CD4-positive, alpha-beta T cell treated with Interferon alpha-2 for 1 hour (primary cell): ENCODE measurements around the gene CSNK2A2.

Source experiments
- DNase-seq, 2 donors: peaks; one replicate each; pipeline ENCODE4 v3.0.0-alpha.2; 2020 to 2022

The CSNK2A2 gene

DNA sequence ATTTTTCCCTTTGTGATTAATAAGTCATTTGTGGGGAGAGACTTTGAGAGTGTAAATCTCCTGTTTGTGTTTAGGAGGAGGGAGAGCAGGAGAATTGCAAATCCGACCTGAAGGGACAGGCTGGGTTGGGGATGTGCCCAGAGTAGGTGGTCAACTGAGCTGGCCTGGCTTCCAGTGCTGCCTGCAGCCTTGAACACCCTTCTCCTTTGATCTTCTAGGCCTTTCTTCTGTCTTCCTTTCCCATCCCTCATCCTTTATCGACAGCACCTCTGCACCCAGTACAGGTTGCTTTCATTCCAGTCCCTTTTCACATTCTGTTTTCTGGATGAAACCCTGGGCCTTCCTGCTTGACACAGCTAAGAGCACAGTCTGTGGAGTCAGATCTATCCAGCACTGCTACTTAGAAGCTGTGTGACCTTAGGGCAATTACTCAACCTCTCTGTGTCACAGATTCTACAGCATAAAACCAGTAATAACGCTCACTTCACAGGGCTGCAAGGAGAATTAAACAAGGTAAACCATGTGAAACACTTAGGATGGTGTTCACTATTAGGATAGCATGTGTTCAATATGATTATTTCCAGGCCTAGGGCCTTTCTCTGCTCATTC, 1.0 kb upstream of the CSNK2A2 start:
- no peak for DNase-seq

DNA sequence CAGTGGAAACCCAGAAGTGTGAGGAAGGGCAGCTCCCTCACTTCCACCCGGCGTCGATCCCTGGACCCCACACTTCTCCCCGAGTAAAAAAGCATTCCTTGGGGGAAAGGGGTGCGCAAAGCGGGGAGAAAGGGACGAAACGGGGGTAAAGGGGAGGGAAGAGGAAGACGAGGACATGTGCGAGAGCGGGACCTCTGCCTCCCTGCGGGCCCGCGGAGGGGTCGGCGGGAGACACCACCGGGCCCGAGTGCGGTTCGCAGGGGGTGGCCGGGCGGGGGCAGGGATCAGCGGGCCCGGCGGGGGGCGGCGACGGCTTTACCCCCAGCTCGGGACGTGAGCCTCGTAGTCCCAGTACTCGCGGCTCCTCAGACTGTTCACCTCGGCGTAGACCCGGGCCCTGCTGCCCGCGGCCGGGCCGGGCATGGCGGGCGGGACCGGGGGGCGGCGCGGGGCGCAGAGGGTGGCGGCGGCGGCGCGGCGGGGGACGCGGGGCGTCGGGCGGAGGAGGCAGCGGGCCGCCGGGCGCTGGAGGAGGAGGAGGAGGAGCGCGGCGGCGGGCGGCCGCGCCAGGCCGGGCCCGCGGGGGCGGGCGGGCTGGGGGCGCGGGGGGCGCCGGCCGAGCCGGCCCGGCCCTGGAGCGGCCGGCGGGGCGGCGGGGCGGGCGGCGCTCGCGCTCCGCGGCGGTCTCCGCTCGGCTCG, 443 bp downstream of the CSNK2A2 start:
- peak in 1 of 2 donors; percentile 3 for DNase-seq

DNA sequence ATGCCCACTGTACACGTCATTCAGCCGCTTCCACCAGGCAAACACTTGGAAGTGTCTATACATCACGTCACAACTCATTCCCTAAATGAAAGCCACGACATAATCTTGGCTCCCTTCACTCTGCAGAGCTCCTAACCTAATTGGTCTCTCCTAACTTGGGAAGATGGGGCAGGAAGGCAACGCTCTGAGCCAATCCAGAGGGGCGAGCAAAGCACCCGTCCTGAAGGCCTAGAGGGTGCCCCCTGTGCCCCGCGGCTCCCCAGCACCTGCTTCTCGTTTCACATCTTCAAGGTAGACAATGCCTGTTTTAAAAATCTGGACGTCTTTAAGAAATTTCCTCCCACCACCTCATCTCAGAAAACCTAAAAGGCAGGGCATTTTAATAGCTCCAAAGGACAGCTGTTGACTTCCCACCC, 1.0 kb downstream of the CSNK2A2 start:
- no peak for DNase-seq

DNA sequence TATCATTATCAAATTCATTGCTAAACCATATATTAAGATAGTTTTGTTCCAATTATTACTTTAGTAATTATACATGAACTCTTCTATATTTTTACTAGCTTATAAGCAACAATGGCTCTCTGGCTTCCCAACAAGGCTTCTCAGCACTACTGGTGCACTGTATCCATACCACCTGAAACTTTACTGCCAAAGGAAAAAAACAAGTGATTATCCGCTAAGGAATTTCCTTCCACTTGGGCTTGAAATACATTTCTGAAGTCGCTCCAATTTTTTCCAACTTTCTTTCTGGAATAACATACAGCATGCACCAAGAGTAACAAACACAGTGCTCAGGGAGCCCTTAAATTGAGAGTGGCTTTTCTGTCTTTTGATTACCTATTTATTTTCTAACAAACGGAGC, 2.1 kb downstream of the CSNK2A2 start:
- no peak for DNase-seq

DNA sequence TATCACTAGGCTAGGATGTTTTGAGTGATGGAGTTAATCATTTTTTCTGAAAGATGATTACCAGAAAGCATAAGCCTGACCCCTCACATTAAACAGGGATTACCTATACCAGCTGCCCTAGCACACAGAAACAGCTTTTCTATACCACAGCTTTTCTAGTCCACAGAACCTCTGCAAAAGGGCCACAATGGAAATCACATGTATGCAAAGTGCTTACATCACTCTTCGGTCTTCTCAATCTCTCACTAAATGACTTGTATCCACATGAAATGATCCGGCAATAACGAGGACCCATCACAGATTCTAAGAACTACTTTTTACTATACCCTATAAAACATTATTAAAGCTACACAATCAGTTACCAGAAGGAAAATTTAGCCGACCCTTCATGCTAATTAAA, 2.6 kb downstream of the CSNK2A2 start:
- no peak for DNase-seq

DNA sequence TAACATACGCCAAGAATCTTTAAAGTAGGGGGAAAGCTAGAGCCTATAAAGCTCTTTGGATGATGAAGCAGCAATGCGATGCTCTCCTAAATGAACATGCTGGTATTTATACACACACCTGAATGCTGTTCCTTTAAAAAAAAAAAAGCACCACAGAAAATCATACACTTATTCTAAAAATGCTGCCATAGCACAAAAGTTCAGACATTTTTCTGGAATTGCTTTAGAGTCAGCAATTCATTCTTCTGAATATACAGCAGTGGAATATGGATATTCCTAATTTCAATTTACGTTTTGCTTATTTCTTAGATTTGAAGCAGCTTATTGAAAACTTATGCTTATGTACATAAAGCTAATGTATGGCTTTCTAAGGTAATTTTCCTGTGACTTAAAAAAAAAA, 3.1 kb downstream of the CSNK2A2 start:
- no peak for DNase-seq

DNA sequence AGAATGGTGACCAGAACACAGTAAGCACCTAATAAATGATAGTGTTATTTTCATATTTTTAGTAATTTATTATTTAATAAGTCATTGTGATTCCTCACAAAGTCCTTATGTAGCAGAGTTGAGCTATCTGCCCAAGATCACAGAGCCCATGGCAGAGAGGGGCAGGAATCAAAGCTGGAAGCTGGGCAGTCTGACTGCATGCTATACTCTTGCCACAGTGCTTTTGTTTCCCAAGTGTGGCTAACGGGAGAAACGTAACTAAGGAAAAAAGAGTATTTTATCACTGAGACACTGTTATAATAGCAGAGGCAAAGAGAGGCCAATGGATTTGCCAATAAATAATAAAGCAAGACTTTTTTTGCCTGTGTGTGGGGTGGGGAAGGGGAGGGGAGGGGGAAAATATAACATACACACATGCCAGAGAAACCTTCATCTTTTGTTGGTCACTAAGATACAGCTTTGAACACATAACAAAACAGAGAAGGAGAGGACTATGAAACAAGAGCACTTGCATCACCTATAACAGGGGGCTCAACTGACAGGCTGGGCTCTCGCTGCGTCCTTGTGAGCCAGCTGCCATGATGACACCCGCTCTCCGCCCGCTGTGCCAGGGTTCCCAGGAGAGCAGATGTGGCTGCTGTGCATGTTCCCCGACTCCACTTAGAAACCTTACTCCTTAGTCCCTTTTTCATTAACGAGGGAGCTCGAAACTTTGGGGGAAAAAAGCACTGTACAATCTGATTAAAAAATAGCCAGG, 10.1 kb downstream of the CSNK2A2 start:
- DNase-seq, result no peak

DNA sequence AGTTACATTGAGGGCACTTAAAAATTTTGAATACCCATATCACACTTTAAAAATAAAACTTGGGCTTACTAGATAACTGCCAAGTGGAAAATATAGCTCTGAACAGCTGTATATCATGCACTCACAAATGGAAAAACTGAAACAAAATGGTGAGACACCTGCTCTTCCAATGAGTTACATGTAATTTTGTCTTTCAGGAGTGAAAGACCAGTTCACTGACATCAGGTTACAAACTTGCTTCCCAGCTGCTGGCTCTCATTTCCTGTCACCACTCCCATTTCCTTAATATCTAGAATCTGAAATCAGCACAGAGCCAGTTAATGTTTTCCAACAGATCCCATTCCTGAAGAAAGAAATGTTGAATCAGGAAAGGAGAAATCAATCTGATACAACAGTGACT, 10.8 kb downstream of the CSNK2A2 start:
- DNase-seq, result no peak

DNA sequence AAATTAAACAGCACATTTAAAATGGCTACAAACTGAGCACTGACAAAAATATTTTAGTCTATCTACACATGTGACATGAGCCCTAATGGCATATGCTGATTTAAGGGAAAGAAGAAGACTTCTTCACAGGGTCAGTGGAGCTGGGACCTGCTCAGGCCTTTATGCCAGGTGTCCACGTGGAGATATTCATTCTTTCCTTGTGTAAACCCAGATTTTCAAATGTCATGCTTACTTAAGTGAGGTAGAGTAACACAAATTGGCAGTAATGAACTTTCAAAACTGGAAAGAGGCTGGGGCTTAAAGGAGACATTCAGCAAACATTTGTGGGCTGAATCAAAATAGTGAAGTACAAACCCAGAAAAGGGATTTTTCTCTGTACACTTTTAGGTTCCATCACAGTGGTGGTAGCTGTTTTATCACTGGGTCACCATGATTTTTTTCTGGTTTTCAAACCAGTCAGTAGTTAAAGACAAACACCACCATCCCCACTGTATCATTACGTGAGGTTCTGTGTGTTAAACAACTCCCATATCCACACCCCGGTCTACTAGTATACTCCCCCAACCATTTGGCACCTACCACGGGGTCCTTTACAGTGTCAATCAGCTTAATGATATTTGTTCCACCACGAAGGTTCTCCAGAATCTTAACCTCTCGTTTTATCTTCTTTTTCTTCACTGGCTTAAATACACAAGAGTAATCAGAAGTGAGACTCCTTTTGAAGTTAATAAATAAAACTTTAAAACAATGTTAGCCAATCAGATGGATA, 11.5 kb downstream of the CSNK2A2 start:
- no peak for DNase-seq

DNA sequence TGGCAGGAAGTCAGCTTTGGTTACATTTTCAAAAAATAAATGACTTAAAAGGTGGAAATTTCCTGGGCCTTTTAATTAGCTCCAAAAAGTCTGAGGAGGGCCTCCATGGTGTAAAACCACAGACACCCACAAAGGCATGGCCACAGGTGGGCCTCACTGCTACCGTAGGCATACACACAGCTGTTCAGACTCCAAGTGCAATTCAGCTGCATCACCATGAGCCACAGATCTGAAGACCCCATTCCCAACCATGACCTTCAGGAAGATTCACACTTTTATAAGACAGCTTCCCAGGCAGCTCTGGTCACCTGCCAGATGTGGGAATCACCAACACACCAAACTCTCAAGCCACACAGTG, 20.6 kb downstream of the CSNK2A2 start:
- DNase-seq, result peak in 1 of 2 donors; percentile 10

DNA sequence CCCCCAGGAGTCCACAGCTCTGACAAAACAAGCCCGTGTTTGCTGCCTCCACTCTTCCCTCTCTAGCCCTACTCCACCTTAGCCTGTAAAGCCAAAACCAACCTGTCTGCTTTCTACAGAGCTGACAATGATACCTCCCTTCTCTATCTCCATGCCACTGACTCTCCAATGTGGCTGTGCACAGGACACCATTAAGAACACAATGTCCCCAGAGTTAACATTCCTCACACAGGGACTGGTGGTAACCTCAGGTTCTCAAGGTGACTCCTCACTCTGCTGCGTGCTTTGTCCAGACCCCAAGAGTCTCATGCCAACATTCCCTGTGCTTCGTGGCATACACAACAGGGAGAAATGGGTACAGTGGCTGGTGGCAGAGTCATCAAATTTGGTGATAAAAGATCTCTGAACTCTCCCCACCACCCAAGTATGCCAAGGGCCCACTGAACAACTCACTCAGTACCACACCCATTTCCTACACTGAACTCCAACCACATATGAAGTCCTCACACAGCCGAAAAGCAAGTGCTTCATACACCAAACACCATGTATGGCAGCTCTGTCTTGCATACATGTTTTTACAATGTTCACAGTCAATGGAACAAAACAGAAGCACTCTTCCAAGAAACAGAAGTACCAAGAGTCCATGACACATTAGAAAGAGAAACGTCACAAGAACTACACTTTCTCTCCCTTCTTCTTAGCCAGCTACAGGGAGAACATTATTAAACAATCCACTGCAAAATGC, 21.1 kb downstream of the CSNK2A2 start:
- peak in 1 of 2 donors; percentile 16 for DNase-seq

DNA sequence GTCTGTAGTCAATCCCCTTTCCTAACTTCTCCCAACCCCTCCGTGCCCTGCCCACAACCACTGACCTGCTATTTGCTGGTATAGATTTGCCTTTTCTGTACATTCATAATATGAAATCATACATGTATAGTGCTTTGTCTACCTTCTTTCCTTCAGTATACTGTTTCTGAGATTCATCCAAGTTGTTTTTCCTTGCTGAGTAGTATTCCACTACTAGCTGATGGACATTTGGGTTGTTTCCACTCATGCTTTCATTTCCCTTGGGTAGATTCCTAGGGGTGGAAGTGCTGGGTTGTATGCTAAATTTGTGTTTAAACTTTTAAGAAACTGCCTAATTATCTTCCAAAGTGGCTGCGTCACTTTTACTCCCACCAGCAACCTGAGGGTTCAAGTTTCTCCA, 27.7 kb downstream of the CSNK2A2 start:
- no peak for DNase-seq

DNA sequence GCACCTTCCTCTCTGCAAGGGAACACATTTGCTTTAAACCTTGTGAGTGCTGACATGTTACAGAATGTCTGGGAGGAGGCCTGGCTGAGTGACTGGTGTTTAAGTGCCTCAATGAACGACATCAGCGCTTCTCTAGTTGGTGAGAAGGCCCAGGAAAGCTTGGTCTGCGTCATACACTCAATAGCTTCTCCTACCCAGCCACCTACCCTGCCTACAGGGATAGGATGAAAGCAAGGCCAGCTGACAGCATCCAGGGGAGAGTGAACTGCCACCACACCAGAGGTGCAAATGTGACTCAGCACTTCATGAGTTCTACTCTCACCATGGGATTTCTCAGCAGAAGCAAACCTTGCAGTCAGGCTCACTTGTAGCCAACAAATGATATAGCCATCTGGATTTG, 37.1 kb downstream of the CSNK2A2 start:
- no peak for DNase-seq

DNA sequence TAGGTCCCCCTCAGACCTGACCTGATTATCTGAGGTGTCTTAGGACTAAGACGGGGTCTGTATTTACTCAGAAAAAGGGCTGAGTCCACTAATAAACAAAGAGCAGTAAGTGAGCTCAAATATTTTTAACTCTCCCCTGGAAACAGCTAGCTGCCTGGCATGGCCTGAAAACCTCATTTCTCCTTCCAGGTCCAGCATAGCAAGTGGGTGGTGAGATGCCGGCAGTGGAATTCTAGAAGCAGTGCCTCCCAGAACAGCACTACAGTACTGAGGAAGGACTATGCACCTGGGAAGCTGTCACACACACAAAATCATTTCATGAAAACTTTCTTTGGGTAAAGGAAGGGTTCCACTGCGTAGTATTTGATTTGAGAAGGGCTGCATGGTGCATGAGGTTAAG, 39.2 kb downstream of the CSNK2A2 start:
- no peak for DNase-seq

DNA sequence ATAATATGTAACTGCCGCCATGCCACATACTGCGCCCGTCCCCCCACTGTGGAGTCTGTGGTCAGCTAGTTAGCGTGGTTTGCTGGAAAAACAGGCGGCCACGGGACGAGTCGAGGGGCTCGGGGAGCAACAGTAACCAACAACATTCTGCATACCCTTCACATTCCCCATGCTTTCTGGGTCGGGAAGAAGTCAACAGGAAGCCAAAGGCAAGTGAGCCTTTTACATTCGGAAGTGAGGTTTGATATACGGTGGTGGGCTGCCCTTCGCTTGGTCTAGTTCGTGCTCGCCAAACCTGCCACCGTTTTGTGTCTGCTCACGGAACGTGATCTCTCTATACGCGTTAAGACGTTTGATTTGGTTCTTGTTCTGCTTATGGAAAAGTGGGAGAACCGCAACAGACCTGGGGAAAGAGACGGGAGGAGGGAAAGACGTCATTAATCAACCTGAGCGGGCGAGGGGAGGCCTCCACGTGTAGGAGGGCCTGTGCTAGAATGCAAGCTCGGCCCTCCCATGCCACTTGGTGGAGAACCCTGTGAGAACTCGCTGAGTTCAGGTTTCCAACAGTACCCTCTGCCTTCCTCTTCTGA, 39.9 kb downstream of the CSNK2A2 start:
- no peak for DNase-seq

DNA sequence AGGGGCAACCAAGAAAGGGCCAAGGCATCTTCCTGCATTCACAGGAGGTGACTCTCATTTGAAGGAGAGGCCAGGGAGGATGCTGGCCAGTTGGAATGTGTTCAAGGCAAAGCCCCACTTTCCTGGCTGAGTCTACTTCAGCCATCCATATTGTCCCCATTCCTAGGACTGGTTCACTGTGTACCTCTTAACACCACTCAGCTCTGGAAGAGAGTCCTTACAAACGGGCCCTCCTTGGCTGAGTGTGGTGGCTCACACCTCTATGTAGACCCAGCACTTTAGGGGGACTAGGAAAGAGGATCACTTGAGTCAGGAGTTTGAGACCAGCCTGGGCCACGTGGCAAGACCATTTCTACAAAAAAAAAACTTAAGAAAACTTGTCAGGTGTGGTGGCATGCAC, 40.7 kb downstream of the CSNK2A2 start:
- no peak for DNase-seq

DNA sequence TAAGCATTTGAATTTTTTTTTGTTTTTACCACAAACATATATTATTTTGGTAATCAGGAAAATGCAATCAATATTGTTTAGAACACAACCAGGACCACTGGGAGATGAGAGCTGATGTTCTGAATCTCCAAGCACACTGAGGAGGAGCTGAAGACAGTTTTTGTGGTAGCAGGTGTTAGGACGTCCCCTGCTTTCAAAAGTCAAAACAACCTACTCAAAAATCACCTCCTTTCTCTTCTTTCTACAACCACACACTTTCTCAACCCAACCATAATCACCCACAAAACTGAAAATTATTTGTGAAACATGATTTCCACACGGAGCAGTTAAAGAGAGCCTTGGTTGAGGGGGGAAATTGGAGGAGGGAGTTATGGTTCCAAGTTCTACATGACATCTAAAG, 42.1 kb downstream of the CSNK2A2 start:
- DNase-seq, result no peak

DNA sequence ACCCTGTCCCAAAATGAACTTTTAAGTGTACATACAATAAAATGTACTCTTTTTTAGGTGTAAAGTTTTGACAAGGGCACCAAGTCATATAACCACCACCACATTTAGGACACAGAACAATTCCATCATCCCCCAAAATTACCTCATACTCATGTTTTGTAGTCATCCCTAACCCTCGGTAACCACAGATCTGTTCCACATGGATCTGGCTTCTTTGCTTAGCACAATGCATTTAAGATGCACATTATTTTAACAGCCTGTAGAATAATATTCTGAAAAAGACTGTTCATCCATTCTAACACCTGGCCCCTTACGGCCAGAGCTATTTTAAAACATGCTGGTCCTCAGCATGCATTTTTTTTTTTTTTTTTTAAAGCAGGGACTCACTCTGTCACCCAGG, 43.6 kb downstream of the CSNK2A2 start:
- no peak for DNase-seq

DNA sequence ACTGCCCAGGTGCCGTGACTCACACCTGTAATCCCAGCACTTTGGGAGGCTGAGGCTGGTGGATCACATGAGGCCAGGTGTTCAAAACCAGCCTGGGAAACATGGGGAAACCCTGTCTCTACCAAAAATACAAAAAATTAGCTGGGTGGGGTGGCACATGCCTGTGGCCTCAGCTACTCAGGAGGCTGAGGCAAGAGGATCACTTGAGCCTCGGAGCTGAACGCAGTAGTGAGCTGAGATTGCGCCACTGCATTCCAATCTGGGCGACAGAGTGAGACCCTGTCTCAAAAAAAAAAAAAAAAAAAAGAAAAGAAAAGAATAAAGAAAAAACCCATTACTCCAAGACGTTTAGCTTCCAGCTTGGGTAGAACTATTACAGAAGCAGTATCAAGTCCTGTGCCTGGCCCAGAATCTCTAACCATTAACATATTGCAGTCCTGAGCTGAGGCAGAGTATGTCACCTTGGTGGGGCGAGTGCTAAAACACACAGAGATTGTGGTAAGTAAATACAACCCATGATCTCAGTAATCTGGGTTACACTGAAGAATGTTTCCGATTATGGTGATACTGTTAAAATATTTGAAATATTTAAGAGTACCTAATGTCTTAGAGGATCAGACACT, 45.5 kb downstream of the CSNK2A2 start:
- DNase-seq, result no peak

DNA sequence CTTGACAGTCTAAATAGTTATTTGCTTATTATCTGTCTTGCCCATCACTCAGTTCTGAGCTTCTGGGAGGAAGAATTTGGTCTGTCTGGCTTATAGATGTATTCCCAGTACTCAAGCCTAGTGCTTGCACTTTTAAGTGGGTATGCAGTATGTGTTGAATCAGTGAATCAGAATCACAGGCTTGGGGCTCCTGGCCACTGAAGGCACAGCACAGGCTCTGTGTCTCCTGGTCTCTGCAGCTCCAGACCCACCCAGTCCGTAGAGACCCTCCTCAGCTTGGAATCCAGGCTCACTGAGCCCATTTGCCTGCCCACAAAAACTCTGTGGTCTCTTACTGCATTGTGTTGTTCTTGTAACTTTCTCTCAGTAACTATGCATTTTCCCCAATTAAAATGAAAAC, 49.4 kb downstream of the CSNK2A2 start:
- no peak for DNase-seq

DNA sequence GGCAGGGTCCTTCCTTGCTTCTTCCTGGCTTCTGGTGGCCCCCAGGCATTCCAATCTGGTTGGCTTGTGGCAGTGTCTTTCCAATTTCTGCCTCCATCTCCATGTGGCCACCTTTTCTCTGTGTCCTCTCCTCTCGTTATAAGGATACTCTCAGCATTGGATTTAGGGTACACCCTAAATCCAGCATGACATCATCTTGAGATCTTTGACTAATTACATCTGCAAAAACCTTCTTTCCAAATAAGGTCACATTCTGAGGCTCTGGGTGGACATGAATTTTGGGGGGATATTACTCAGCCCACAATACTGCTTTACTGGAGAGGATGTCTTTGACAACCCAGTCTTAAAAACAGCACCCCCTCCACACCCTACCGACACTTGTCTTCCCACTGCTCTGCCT, 49.8 kb downstream of the CSNK2A2 start:
- DNase-seq, result no peak

DNA sequence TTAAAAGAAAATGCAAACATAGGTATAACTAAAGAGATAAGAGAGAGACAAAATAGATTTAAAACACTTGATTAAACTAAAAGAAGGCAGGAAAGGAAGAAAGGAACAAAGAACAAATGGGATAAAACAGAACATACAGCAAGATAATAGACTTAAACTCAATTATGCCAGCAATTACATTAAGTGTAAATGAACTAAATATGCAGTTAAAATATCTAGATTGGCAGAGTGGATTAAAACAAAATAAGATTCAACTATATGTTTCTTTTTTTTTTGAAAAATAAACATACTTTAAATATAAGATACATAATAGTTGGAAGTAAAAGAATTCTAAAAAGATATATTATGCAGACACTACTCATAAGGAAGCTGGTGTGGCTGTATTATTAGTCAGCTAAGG, 59.1 kb downstream of the CSNK2A2 start:
- DNase-seq, result no peak
